GM03348 (cell line): ENCODE measurements around the gene DEXI.
A peak's percentile ranks its signal among the peaks of the same experiment; 100 is the strongest.
"Not testable (repeated sequence)": the region's sequence is repeated elsewhere in the genome, so short reads cannot be mapped to it uniquely, and the experiment has no call there.

Experiments
- DNase-seq: peaks from one replicate; pipeline ENCODE4 v3.0.0; 2012; ENCODE audit warnings: low spot score

The DEXI gene

DNA sequence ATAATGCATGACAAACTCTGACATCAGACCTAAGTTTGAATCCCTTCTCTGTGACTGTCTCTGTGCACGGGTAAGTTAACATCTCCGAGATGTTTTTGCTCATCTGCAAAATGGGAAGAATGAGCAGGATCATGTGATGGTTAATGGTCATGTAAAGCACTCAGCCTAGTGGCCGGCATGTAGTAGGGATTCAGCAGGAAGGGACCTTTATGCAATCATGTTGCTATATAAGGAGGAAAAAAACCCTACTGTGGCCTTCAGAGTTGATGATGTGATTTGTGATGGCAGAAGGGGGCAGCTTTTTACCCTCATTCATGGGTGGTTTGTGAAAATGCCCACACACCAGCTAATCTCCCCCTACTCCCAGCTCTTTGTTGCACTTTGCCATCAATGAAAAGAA lies 26.2 kb upstream of the DEXI start:
- no peak for DNase-seq

DNA sequence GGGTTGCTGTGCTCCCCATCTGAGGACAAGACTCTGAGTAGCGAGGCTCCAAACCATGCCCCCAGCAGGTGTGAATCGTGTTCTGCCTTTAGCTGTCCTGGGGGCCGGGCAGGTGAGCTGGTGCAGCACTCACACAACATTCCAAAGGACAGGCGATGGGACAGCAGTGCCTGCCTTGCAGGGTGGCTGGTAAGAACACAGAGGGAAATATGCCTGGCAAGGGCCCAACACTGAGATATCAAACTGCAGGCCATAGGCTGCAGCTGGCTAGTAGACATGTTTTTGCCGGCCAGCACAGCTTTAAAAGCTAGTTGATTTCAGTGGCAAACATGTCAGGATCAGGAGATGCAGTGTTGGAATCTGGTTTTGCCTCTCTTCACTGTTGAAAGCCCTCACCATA lies 25.7 kb upstream of the DEXI start:
- DNase-seq = no peak

DNA sequence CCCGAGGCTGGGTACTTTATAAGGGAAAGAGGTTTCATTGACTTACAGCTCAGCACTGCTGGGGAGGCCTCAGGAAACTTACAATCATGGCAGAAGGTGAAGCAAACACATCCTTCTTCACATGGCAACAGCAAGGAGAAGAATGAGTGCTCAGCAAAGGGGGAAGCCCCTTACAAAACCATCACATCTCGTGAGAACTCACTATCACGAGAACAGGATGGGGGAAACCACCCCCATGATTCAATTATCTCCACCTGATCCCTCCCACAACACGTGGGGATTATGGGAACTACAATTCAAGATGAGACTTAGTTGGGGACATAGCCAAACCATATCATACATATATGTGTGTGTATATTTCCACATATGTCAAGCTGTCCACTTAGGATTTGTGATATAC lies 24.3 kb upstream of the DEXI start:
- not testable (repeated sequence) for DNase-seq

DNA sequence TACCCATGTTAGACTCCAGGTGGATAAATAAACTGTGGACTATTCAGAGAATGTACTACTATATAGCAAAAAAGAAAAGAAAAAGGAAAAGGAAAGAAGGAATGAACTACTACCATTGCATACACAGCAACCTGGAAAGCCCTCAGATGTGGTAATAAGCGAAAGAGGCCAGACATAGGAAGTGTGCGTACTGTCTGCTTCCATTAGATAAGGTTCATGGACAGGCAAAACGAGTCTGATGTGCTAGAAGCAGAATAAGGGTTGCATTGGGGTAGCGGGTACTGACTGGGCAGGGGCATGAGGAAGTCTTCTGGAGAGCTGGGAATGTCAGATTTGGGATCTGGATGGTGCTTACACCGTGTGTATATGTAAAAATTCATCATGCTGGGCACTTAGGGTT lies 23.9 kb upstream of the DEXI start:
- no peak for DNase-seq

DNA sequence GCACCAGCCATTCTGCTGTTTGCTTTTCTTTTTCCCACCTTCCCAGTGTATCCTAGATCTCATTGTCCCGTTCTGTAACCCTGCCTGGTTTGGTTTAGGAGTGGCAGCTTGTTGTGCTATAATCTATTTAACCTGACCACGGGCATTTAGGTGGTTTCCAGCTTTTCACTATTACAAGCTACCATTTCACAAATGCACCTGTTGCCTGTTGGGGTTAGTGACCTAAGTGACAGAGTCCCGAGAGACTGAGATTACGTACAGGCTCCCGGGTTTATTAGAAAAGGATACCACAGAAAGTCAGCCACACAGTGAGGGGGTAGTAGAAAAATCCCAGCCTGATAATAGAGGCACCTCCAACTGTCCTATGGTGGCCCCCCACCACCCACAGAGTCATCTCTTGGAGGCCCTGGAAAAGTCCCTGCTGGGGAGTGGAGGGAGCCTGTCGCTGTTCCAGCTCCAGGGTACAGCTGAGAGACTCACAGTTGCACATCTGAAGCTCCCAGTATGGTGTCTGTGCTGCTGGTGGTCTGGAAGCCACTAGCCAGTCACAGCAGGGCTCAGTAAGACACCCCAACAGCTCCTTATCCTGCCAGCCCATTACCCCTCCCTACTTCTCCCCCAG lies 23.3 kb upstream of the DEXI start:
- DNase-seq = no peak

DNA sequence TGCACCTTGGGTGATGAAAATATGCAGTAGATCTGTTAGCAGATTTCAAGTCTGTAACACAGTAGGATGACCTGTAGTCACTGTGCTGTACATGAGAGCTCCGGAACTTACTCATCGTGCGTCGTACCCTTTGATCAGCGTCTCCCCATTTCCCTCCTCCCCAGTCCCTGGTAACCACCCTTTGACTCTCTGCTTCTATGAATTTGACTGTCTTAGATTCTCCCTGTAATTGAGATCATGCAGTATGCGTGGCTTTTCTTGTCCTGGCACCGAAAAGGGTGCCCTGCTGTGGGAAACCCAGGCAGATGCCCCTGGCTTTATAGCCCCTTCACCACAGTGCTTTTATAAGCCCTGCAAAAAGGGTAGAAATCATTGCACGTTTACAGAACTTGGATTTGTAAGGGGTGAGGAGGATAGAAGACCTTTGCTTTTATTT lies 22.6 kb upstream of the DEXI start:
- no peak for DNase-seq

DNA sequence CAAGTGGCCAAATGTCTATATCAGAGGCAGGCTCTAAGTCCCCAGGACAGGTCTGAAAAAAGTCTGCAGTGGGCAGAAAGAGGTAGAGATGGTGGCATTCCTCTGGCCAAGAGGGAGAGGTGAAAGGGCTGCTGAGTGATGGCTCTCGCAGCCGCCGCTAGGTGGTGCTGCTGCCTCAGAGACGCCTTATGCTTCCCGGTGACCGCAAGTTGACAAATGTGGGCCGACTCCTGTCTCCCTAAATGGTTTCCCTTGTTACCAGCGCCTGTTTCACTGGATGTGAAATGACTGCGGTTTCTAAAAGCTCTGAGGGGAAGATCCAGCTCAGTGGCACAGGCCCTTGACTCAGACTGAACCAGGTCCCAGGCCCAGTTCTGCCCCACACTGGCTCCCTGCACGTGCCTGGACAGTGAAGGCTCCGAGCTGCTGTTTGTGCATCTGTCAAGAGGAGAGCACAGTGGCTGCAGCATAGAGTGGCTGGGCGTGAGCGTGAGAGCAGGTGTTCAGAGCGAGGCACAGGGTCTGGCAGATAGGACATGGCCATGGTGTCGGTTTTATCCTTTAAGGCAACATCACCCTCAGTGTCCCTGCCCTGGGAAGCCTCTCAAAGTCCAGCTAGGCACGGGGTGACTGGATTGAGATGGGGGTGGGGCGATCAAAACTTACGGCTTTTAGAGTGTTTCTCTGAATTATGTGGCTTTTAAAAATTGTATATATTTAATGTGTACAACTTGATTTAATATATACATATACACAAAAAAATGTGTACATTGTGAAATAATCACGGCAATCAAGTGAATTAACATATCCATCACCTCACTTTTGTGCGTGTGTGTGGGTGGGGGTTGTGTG lies 22.0 kb upstream of the DEXI start:
- DNase-seq = peak; percentile 90

DNA sequence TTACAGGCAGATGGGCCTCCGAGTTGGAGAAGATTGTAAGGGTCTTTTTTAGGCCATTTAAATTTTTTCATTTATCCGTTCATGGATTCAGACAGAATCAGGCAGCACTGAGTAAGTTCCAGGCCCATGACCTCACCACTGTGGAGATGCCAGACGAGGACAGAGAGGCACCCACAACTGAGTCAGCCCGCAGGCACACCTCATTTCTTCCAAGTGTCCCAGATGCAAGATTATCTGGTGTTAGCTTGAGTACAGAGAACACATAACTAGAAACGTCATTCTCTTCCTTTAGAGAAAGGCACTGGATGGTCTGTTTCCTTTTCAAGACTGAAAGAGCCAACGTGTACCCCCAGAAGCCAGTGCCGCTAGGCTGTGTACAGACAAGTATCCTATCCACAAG lies 19.0 kb upstream of the DEXI start:
- DNase-seq = peak; percentile 89

DNA sequence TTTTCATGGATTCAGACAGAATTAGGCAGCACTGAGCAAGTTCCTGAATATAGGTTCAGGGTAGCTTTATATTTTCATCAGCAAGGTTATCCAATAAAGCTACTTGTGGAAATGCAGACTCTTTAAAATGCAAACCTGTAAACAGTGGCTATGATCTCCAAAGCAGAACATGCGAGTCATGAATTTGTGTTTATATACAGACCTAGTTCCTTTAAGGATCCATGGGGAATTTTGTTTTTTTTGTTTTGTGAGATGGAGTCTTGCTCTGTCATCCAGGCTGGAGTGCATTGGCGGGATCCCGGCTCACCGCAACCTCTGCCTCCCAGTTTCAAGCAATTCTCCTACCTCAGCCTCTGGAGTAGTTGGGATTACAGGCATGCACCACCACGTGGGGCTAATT lies 16.9 kb upstream of the DEXI start:
- DNase-seq = no peak

DNA sequence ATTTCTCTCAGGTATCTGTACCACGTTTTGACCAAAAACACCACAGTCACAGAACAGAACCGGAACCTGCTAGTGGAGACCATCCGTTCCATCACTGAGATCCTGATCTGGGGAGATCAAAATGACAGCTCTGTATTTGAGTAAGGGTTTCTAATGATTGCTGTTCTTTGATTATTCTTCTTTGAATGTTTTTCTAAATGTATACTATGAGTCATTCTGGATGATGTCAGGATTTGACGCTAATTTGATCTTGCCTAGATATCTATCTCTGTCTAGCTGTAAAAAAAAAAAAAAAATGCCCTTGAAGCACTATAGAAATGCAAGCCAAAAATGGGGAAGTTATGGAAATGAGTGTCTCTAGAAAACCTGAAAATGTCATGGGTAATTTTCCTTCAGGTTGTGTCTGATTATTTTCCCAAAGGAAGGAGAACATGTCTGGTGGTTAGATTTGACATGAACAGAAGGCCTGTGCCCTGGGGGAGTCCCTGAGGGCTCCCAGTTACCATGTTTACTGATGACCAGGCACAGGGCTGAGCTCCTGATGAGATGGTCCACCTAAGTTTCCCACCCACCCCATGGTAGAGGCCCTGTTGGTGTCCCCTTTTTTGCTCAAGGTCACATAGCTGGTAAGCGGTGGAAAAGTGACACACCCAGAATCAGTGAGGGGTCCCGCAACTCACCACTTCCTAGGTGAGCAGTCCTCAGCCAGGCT lies 15.7 kb upstream of the DEXI start:
- no peak for DNase-seq

DNA sequence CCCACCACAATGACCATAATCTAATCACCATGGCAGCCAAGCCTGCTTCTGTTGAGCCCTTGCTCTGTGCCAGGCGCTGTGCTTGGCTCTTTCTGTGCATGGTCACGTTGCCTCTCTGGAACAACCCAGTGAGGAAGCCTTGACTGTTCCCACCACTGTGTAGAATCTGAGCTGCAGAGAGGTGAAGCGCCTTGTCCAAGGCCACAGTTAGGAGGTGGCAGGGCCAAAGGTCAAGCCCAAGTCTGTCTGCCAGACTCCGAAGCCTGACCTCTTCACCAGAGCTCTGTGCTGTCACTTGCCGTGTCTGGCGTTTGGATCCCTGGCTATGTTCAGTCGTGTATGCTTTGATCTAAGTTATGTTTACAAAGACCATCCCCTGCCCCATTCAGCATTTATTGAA lies 12.6 kb upstream of the DEXI start:
- DNase-seq = no peak

DNA sequence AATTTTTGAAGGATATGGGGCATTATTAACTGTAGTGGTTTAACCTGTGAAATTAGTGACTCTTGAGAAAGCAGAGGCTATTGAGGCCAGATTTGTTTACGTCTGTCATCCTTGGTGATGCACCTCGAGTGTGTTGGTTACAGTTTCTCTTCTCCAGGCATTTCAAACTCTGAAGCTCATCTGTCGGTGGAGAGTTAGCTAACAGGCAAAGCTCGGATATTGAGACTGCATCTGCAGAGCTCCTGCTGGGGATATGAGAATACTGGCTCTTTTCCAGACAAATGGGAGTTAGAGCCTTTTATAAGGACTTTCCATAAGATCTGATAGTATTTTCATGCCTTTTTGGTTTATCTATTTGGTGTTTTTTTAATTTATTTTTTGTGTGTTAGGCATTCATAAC lies 8.8 kb upstream of the DEXI start:
- DNase-seq = no peak

DNA sequence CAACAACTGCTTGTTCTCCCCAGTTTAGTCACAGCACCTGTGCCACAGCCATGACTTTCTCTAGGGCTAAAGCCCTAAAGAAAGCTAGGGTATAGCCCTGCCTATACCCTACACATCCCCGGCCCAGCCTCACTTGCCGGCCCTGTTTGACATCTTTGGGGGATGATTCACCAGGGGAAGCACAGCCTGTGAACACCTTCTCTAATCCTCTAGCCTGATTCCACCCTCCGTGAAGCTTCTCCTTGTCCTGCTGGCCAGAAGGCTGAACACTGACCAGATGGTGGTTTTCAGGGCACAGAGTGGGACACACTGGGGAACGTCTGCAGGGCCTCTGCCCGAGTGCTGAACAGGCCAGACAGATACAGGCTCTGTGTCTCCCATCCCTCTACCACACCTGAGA lies 8.1 kb upstream of the DEXI start:
- no peak for DNase-seq

DNA sequence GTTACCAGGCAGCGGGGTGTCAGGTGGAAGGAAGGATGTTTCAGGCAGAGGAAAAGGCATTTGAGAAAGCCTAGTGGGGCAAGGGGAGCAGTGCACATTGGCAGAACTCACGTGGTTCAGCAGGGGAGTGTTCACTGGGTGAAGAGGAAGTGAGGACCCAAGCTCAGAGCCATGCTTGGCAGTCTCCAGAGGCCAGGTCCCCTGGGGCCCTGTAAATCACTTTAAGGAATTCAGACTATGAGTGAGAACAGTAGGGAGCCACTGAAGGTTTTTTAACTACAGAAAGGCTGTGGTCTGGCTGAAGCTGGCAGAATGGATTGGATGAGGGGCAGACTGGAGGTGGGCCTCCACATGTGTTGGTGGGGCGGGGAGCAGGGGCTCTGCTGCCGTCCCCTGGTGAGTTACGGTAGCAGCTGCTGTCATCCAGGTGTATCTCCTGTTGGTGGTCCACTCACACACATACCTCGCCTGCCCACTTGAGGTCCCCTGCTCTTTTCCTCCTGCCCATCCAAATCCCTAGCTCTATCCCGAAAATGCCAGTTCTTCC lies 7.2 kb upstream of the DEXI start:
- no peak for DNase-seq

DNA sequence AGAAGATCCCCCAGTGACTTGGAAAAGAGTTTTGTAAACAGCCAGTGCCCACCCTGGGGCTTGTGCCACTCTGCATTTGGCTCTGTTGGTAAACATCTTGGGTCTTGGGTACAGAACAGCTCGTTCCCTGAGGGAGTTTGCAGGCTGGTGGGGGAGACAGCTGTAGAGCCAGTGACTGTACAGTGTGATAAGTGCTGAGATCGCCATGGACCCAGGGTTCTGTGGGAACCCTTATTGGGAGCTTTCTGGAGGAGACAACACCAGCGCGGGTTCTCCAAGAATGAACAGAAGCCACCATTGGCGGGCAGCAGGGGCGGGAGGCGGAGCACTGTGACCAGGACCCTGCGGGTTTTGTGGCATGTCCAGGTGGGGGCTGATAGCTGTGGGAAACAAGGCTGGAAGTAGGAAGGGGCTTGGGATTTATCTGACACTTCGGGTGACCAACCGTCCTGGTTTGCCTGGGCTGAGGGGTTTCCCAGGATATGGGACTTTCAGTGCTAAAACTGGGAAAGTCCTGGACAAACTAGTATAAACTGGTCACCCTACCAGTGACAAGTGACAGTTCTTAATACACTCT lies 5.0 kb upstream of the DEXI start:
- DNase-seq = no peak

DNA sequence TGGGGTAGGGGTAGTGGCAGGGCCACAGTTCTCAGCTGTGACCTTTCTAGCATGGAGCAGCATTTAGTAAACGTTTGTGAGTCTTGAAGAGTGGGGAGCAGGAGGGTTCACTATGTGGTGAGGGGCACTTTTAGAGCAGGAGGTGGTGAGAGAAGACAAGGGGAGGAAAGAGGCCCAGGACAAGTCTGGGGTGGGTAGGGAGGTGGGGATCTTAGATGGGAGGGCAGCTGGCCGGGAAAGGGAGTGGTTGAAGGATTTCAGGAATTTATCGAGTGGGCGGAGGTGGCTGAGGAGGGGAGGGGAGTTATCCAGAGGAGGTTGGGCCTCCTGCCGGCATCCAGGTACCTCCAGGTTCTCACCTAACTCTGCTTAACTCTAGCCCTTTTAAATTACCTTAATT lies 4.0 kb upstream of the DEXI start:
- peak; percentile 46 for DNase-seq

DNA sequence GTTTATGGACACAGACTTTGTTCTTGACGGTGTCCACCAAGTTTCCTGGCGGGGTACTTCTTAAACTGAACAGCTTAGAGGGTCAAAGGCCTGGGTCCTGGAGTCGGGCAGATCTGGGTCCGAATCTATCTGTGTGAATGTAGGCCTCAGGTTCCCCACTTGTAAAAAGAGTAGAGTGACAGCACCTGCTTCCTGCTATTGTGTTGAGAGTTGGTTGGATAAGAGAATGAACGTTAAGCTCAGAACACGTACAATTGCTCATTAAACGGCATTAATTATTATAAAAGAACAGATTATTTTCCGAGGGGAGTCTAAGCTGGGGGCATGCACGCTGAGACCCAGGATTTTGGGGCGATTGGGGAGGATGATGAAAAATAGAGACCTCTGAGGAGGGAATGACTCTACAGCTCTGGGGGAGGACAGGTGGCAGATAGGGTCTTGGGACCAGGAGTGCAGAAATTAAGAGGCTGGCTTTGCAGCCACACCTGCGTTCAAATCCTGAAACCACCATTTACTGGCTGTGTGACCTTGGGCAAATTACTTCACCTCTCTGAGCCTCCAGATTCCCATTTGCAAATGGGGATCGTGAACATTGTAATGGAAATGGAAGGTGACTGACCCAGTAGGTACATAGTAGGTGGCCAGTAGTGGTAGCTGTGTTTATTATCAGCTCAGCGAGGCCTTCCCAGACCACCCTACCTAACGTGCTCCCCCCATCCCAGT lies 3.0 kb upstream of the DEXI start:
- DNase-seq = no peak

DNA sequence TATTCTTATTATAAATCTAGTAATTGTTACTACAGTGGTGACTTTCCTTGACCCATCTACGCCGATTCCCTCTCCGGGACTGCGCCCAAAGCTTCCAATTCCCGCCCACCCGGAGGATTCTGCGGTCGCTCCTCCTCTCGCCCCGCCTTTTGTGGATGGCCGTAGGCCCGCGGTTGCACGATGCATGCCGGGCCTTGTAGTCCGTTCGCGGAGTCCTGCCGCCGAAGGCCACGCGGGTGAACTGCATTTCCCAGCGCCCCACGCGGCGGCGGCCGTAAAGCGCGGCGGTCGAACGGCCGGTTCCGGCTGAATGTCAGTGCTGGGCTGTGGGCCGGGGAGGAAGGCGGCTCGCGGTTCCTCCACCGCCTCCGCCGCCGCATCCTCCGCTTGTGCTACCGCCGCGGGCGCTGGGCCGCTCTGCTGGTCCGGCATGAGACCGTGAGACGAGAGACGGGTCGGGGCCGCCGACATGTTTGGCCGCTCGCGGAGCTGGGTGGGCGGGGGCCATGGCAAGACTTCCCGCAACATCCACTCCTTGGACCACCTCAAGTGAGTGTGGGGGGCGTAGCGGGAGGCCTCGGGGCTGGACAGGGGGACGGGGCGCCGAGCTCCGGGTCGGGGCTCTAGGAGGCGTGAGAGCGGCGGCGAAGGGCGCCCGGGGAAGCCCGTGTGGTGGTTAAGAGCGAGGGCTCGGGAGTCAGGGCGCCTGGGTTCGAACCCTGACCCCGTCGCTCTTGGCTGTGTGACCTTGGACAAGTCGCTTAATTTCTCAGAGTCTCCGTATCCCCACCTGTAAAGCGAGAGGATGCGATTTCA lies 2.2 kb upstream of the DEXI start, which contains the start of gene CLEC16A:
TSS of gene CLEC16A (plus strand) at position 316 of the 816 bp plus-strand sequence. CDS start at position 470, 154 bp downstream.
- DNase-seq = peak; percentile 97

DNA sequence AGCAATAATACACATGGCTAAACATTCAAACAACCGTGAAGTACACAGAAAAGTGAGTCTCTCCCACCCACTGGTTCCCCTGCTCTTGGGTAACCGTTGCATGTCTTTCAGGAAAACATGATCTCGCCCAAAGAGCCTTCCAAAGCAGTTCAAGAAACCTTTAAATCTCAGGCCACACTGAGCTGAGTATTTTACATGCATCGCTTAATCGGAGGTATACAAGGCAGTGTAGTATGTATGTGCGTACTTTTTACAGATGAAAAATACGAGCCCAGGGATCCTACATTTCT lies 741 bp upstream of the DEXI start:
- no peak for DNase-seq

DNA sequence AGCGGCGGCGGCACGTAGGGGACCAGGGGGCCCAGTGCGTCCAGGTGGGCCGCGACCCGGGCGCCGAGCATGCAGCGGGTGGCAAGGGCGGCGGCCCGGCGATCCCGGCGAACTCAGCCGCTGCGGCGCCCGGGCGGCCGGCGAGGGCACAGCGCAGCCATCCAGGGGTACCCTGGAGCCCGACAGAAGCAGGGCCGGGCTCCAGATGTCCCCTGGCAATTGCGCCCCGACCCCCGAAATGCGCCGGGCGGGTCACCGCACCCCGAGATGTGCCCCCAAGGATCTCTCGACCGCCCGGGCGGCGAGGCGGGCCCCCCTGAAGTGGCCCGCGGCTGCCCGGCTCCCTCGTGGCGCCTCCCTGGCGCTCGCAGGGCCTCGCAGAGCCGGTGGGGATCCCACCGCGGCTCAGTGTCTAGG lies 325 bp downstream of the DEXI start:
- not testable (repeated sequence) for DNase-seq
